ENCODE data around the gene KLHL21.
"Not testable (repeated sequence)": the region's sequence is repeated elsewhere in the genome, so short reads cannot be mapped to it uniquely, and the experiment has no call there.

Gene KLHL21

DNA sequence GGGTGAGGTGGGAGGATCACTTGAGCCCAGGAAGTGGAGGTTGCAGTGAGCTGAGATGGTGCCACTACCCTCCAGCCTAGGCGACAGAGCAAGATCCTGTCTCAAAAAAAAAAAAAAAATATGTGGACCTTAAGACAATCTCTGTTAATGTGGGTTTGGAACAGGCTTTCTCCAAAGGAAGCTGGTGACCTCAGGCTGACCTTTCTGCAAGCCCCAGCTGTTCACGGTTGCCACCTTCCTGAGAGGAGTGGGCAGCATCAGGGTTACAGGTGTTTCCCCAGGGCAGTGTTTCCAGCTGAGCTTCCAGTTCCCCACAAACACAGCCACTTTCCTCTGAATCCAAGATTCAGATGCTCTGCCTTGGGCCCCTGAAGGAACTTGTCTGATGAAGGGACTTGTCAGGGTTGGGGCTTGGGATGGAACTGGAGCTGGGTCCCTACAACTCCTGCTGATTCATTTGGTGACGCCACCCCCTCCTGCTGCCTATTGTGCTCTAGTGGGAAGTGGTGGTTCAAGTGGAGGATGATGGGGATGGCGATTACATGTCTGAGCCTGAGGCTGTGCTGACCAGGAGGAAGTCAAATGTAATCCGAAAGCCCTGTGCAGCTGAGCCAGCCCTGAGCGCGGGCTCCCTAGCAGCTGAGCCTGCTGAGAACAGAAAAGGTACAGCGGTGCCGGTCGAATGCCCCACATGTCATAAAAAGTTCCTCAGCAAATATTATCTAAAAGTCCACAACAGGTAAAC is 20.9 kb downstream of the KLHL21 start:
- DNase-seq: no peak

DNA sequence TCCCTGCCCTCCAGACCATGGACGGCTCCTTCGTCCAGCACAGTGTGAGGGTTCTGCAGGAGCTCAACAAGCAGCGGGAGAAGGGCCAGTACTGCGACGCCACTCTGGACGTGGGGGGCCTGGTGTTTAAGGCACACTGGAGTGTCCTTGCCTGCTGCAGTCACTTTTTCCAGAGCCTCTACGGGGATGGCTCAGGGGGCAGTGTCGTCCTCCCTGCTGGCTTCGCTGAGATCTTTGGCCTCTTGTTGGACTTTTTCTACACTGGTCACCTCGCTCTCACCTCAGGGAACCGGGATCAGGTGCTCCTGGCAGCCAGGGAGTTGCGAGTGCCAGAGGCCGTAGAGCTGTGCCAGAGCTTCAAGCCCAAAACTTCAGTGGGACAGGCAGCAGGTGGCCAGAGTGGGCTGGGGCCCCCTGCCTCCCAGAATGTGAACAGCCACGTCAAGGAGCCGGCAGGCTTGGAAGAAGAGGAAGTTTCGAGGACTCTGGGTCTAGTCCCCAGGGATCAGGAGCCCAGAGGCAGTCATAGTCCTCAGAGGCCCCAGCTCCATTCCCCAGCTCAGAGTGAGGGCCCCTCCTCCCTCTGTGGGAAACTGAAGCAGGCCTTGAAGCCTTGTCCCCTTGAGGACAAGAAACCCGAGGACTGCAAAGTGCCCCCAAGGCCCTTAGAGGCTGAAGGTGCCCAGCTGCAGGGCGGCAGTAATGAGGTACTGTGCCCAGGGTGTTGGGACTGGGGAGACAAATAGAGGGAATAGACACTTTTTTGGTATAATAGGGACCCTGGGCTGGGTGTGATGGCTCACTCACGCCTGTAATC is 21.9 kb downstream of the KLHL21 start:
- peak; percentile 51 for DNase-seq

- no peak for DNase-seq
These were observed 22.5 kb downstream of the KLHL21 start for GRCh38 chr1:6580119-6580592.

DNA sequence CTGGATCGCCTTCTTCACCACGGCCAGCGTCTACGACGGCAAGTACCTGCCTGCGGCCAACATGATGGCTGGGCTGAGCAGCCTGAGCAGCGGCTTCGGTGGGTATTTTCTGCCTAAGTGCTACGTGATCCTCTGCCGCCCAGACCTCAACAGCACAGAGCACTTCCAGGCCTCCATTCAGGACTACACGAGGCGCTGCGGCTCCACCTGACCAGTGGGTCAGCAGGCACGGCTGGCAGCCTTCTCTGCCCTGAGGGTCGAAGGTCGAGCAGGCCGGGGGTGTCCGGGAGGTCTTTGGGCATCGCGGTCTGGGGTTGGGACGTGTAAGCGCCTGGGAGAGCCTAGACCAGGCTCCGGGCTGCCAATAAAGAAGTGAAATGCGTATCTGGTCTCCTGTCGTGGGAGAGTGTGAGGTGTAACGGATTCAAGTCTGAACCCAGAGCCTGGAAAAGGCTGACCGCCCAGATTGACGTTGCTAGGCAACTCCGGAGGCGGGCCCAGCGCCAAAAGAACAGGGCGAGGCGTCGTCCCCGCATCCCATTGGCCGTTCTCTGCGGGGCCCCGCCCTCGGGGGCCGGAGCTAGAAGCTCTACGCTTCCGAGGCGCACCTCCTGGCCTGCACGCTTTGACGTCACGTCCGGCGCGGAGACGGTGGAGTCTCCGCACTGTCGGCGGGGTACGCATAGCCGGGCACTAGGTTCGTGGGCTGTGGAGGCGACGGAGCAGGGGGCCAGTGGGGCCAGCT is 23.1 kb downstream of the KLHL21 start, which contains the start of gene ZBTB48:
TSS of gene ZBTB48 (plus strand) at position 621 of the 745 bp plus-strand sequence. CDS start 616 bp downstream, outside the sequence.
- peak; percentile 99 for DNase-seq

- DNase-seq: no peak
These were observed 23.9 kb downstream of the KLHL21 start for GRCh38 chr1:6578624-6579373.

DNA sequence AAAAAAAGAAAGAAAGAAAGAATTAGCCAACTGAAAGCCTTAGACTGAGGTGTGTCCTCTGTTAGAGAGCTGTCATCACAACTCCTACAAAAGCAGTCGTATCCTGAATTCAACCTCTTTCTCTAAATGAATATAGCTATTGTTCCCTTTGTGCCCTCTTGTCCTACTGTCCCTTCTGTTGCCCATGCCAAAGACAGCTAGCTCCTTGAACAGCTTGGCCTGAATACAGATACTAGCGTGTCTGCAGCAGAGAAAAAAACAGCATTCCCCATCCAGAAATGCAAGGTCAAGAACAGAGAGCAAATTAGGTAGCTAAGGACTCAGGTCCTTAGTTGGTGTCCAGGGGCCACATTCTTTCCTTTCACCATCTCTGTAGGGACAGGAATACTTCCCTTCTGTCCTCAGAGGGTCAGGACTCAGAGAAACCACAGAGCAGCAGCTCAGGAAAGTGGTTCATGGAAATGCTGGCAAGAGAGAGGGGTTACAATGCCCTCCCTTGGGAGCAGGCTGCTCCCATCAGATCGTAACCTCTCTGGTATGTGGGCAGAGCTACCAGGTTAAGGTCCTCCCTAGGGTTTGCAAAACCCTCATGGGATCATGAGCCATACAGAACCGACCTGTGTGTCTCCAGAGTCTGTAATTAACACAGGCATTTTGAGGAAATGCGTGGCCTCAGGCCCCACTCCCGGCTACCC is 24.7 kb downstream of the KLHL21 start:
- no peak for DNase-seq

- DNase-seq: no peak
These were observed 27.9 kb downstream of the KLHL21 start for GRCh38 chr1:6574818-6575217.

DNA sequence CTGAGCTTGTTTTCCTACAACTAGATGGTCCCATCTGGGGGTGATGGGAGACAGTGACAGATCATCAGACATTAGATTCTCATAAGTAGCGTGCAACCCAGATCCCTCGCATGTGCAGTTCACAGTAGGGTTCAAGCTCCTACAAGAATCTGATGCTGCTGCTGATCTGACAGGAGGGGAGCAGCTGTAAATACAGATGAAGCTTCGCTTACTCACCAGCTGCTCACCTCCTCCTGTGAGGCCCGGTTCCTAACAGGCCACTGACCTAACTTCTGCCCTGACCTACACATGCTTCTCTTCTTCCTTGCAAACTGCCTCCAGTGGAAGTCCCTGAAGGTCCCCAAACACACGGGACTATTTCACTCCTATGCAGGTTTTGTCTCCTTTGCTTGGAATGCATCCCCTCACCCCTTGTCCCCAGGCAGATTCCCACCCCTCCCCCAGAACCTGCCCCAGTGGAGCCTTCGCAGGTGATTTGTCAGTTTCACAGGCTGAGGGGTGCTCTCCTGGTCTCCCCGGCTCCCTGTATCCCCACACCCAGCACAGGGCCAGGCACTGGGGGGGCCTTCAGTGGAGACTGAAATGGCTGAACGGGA is 28.5 kb downstream of the KLHL21 start:
- DNase-seq: peak; percentile 29

DNA sequence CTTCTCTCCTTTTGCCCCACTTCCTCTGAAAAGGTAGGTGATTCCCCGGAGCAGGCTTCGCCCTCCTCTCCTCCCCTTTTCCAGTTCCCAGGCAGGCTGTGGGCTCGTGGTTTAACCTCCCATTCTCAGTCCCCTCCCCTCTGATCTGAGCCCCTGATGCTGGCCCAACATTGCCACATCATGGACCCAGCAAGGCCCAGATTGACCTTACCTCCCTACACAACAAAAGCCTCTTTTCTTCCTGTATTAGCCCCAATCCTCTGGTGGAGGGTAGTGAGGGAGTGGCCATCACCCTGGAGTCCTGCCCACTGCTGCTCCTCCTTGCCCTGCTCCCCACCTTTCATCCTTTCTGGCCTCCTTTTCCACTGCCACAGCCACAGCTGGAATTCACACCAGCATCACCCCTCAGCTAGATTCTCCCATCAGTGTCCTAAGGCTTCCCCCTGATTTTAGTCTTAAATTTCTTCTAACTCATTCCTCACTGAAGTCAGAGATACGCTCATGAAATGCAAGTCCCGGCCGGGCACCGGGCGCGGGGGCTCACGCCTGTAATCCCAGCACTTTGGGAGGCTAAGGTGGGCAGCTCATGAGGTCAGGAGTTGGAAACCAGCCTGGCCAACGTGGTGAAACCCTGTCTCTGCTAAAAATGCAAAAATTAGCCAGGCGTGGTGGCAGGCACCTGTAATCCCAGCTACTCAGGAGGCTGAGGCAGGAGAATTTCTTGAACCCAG is 29.9 kb downstream of the KLHL21 start:
- DNase-seq: no peak

DNA sequence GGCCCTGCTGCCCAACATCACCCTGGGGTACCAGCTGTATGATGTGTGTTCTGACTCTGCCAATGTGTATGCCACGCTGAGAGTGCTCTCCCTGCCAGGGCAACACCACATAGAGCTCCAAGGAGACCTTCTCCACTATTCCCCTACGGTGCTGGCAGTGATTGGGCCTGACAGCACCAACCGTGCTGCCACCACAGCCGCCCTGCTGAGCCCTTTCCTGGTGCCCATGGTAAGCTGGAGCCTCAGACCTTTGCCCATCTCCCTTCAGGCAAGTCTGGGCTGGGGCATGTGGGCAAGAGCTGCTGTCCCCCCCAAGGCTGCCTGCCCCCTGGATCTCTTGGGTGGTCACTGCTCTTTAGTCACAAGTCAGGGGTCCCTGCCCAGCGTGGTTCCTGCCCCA is 31.7 kb downstream of the KLHL21 start:
- no peak for DNase-seq

DNA sequence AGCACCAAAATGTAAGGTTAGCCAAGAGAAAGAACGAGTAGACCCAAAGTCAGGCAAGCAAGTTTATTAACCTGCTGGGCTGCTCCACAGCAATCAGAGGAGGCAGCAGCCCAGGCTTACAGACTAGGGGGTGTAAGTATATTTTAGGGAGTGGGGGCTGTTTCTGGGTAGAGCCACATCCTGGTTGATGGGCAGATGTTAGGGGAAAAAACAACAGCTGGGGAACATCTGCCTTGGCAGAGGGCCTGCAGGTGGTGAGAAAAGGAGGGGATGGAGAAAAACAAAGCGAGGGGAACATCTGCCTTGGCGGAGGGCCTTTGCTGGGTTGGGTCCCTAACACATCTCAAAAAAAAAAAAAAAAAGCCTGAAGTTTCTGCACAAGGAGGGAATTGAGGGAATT is 32.6 kb downstream of the KLHL21 start:
- DNase-seq: no peak

DNA sequence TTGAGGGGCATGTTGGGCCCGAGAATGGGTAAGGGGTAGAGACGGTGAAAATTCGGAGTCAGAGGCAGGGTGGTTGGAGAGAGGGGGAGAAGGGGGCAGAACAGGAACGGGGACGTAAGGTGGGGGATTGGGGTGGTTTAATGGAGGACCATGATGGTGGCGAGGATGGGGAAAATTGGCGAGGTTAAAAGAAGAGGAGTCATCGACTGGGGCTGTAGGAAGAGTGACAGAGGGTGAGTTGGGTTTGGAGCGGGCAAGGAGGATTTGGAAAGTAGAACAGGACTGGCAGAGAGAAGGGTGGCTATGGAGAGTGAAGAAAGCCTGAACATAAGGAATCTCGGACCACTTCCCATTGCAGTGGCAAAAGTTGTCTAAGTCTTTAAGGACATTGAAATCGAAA is 33.6 kb downstream of the KLHL21 start:
- no peak for DNase-seq

- DNase-seq: no peak
These were observed 42.4 kb downstream of the KLHL21 start for GRCh38 chr1:6560267-6560666.

- DNase-seq: not testable (repeated sequence)
These were observed 43.5 kb downstream of the KLHL21 start for GRCh38 chr1:6559161-6559560.

DNA sequence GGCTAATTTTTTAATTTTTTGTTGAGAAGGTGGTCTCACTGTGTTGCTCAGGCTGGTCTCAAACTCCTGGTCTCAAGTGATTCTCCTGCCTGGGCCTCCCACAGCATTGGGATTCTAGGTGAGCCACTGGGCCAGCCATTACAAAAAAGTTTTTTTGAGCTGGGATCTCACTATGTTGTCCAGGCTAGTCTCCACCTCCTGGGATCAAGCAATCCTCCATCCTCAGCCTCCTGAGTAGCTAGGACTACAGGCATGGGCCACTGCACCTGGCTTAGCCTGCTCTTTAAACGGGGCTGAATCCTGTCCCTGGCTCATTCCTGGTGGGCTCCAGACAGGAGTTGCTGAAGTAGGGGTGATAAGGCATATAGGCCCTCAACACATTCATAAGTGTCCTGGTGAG is 45.1 kb downstream of the KLHL21 start:
- DNase-seq: no peak

DNA sequence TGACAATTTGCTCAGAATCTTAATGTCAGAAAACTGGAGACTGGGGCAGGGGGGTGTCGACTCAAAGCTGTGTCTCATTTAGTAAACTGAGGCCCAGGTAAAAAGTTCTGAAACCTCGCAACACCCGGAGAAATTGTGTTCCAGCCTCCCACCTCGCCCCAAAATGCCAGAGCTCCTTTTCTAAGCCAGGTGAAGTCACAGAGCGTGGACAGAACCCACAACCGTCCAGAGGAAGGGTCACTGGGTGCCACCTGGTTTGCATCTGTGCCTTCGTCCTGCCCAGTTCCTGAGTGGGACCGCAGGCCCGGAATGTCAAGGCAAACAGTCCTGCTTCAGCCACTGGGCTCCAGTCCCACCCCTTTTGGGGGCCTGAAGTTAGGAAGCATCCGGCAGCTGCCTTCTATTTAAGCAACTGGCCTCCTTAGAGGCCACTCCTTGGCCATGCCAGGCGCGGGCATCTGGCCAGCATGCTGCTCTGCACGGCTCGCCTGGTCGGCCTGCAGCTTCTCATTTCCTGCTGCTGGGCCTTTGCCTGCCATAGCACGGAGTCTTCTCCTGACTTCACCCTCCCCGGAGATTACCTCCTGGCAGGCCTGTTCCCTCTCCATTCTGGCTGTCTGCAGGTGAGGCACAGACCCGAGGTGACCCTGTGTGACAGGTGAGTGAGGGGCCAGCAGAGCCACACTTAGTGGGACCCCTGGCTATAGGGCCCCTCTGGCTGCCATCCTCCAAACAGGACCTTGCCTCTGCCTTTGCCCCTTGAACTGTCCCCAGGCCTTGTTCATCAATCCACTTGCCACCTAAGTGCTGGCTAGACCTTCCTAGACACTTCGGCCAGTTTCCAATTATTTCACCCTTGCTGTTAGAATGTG is 47.5 kb downstream of the KLHL21 start, which contains the start of gene TAS1R1:
TSS of gene TAS1R1 (plus strand) at position 401 of the 872 bp plus-strand sequence. CDS start at position 468, 67 bp downstream.
- no peak for DNase-seq

GRCh38 chr1:6554031-6554906 is 48.4 kb downstream of the KLHL21 start, which contains the start of gene NOL9:
TSS of gene NOL9 (minus strand) at chr1:6554513. CDS start at chr1:6554502, 11 bp downstream.
- DNase-seq: peak; percentile 97

- DNase-seq: no peak
These were observed 55.4 kb downstream of the KLHL21 start for GRCh38 chr1:6547301-6547700.

All from NCI-H82 (cell line).